SU-DHL-6 (cell line): Measurements from ENCODE around the gene SIL1.

Experiments
- EZH2phosphoT487 ChIP-seq: fragments of 200-600 bp; sonication (generic), shearing (Covaris generic); conservative IDR thresholded peaks from 2 replicates; pipeline ENCODE4 v1.6.1; 2018; ENCODE audit warnings: mild to moderate bottlenecking, antibody characterized with exemption, low read length, moderate library complexity, mixed read lengths
- TF ChIP-seq, protein P1 (sequence below): fragments of 200-600 bp; sonication (generic); IDR thresholded peaks from one replicate; pipeline ENCODE4 v1.5.1; 2017; ENCODE audit warnings: antibody characterized with exemption, mild to moderate bottlenecking, low read length, moderate library complexity; ENCODE audit not compliant: insufficient read depth, poor library complexity, severe bottlenecking

DNA sequence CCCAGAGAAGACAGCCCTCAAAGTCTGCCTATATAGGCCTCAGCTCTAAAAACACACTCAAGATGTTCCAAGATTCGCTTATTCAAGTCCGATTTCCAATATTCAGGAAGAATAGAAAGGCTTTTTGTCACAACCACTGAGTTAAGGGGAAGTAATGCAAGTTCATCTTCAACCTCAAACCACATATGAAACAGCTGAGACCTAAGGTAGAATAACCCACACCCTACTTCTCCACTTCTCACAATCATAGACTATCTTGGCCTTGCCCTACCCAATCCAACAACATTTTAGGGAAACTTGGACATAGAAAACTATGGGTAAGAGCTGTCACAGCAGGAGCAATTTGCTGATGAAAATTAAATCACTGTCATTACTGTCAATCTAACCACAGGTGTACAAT lies 171.0 kb downstream of the SIL1 start:
- TF ChIP-seq, protein P1, sequence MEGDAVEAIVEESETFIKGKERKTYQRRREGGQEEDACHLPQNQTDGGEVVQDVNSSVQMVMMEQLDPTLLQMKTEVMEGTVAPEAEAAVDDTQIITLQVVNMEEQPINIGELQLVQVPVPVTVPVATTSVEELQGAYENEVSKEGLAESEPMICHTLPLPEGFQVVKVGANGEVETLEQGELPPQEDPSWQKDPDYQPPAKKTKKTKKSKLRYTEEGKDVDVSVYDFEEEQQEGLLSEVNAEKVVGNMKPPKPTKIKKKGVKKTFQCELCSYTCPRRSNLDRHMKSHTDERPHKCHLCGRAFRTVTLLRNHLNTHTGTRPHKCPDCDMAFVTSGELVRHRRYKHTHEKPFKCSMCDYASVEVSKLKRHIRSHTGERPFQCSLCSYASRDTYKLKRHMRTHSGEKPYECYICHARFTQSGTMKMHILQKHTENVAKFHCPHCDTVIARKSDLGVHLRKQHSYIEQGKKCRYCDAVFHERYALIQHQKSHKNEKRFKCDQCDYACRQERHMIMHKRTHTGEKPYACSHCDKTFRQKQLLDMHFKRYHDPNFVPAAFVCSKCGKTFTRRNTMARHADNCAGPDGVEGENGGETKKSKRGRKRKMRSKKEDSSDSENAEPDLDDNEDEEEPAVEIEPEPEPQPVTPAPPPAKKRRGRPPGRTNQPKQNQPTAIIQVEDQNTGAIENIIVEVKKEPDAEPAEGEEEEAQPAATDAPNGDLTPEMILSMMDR: no peak
- TF ChIP-seq EZH2phosphoT487: no peak
